ENCODE results near the gene S100A16.

DNA sequence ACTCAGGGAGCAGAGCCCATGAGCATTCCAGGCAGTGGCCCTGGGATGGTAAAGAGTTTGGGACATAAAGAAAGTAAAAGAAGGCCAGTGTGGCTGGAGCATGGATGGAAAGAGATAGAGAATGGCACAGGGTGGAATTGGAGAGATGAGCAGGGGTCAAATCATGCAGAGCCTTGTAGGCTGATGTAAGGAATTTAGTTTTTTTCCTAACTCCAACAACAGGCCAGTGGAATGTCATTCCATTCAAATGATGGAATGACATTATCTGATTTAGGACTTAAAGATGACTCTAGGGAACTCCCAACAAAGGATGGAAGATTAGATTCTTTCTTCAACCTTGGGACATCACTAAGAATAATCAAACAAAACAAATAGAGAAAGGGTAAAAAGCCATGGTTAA lies 34.4 kb downstream of the S100A16 start:
- TF ChIP-seq GATA3 (IDR thresholded peaks at IDR 0.05; ENCODE audit: low read depth, low read length) = no peak
- TF ChIP-seq GATA2 (IDR thresholded peaks at IDR 0.05; ENCODE audit: low read depth, low read length) = no peak
